Hematopoietic multipotent progenitor cell treated with erythropoietin and hydrocortisone succinate and interleukin-3 and kit ligand, for 6 days (in vitro differentiated cells): ENCODE data around the gene SLC17A7.

ENCODE experiments used
- DNase-seq: peaks from one replicate; pipeline ENCODE4 v3.0.0-alpha.2; 2015

SLC17A7 gene

DNA sequence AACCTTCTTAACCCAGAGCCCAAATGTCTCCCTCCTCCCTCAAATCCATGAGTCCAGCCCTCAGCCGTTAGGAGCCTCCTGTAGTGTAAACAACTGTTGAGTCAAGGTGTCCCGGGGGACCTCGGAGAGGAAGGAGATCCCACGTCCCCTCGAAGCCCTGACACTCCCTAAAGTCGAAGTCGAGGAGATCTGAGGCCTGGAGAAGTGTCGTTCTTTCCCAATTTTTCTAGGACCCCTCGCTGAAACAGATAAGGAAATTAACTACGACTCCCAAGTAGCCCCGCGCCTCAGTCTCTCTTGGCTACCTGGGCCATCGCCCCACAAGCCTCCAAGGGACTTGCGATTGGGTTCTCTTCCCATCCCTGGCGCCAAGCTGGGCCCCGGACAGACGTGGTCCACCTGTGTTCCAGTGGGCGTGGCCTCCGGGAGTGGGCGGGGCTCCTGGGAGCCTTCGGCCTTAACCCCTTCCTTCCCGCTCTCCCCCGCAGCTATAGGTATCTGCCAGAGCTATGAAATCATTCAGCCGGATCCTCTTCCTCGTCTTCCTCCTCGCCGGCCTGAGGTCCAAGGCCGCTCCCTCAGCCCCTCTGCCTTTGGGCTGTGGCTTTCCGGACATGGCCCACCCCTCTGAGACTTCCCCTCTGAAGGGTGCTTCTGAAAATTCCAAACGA lies 15.3 kb downstream of the SLC17A7 start:
- DNase-seq, result peak; percentile 34

DNA sequence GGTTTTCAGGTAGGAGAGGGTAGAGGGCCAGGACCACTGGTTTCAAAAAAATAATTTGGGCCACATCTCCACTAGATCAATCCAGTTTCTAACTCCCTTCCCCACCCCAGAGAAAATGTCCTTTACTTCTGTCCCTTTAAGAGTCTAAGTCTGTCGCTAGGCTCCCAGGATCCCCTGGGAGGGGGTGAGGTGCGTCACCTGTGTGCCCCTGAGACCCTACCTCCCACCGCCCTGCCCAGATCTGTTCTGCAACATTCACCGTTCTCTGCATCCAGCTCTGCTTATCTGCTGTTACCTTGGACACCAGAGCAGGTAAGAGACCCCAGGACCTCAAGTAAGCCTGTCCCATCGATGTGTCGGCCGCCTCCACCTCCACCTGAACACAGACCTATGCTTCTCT lies 16.1 kb downstream of the SLC17A7 start, which contains the start of gene GFY:
GFY (plus strand) TSS at position 211 of the 400 bp plus-strand sequence. CDS start 1,043 bp downstream, outside the sequence.
- no peak for DNase-seq

DNA sequence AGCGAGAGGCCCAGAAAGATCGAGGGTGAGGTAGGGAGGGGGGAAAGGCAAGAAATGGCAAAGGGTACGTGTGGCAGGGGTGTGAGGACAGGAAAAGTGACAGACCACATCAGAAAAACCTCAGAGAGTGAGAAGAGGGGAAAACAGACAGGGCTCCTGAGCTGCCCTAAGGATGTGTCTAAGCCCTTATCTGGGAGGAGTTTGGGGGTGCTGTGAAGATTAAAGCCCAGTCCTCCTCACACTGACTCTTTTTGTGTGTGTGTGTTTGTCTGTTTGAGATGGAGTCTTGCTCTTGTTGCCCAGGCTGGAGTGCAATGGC lies 17.4 kb downstream of the SLC17A7 start:
- DNase-seq, result no peak

DNA sequence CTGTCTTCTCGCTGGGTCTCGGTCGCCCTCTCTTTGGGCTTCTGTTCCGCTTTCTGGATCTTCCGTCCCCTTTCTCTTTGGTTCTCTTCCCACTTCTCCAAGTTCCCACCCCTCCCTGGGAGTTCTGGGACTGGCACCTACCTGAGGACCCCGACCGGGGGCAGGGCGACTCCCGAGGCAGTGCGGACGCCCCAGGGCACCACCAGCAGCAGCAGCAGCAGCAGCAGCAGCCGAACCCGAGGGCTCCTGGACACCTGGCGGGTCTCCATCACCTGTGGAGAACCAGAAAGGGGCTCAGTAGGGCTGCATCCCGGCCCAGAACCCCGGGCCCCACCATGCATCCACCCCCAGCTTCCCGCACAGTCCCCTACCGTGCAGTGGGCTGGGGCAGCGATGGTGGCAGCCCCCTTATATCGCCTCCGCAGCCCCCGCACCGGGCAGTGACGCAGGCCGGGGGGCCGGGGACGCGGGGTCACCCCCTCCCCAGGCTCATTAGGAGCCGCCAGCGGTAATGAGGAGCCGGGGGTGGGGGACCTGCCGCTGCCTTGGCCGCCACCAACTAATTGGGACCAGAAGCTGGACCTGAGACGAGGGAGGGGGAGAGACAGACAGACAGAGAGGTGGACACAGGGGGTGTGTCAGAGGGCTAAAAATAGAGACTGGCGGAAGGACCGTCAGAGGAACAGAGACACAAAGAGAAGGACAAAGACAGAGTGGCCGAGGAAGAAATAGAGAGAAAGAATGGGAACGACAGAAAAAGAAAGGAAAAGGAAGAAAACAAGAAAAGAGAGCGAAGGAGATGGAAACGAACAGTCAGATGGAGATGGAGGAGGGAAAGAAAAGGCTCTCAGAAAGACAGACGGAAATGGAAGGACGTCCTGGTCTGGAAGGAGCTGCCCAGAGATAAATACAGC lies 18.0 kb downstream of the SLC17A7 start, which contains the start of gene PTH2:
PTH2 (minus strand) TSS at position 371 of the 914 bp plus-strand sequence; CDS start at position 269, 102 bp downstream.
- DNase-seq, result no peak

DNA sequence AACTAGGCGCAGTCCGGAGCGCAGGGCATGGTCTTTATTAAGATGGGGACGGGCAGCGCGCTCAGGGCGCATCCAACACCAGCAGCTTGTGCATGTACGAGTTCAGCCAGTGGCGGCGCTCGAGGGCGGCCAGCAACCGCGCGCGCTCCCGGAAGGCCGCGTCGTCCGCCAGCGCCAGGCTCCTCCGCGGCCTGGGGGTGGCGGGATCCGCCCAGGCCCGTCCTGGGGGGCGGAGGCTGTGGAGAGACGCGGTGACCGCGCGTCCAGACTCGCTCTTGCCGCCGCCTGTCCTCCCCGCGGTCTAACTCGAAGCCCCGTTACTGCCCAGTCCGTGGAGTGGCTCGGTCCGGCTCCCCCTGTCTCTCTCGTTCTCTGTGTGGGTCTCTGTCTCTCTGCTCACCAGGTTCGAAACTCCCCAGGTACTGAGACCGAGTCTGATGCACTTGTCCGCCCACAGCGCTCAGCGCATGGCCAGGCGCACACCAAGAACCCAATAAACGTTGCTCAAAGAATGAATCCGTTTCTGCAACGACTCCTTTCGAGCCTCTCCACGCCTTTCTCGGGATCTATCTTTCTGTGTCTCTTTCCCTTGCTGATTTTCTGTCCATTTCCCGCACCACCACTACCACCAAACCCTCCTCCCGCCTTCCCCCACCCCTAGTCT lies 18.8 kb downstream of the SLC17A7 start:
- peak; percentile 60 for DNase-seq

DNA sequence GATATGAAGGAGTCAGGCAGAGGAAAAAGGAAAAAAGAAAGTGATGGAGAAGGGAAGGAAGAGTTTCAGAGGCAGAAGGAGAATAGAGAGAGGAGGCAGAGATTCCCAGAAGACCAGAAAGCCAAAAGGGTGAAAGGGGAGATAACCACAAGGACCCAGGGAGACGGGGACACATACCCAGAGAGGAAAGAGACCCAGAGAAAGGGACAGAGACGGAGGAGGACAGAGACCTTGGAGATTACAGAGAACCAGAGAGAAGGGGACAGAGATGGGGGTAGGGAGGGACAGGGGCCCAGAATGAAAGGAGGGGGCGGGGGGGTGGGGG lies 19.5 kb downstream of the SLC17A7 start:
- DNase-seq, result no peak

DNA sequence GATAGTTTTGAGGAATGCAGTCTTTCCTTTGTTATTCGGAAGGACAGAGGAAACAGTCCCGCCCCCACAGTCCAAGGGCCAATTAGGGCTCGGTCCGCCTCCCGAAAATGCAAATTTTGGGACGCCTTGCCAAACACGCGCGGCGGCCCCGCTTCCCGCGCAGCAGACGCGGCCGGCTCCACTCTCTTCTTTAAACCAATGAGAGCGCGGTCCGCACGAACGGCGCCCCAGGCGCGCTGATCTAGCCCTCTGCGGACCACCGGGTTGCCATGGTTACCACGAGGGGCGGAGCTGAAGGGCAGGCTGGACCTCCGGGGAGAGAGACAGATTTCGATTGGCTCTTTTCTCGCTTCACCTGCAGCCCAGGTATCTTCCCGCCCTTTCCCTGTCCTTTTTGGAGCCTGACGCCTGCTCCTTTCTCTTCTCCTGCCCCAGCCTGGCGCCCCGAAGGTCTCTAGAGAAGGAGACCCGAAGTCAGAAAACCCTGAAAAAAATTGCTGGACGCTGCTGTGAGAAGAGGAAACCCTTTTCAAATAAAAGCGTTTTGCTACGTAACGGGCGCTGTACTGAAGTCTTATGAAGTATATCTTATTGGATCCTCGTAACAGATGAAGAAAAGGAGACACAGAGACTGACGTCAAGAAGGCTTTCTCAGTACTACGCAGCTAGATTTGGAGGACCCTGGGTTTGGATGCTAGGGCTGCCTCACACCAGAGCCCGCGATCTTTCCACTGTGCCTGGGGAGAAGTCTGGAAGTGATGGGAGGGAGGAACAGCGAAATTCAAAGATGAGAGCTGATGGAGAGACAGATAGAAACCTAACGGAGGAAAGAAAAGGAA lies 20.1 kb downstream of the SLC17A7 start:
- DNase-seq, result peak; percentile 81

DNA sequence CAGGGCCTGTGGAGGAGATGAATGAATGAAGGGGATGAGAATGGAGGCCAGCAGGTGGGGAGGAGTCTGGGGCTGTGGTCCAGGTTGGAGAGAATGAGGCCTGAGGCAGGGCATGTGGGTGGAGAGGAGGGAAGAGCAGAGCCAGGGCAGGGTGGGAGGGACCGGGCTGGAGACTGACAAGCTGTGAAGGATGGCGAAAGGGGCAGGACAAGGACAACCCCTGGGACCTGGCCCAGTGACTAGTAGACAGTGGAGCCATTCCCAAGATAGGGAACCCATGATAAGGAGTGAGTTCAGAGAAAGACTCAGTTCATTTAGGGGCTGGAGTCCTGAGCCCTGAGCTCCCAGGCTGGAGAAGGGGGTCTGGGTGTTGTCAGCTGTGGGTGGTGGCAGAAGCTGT lies 21.1 kb downstream of the SLC17A7 start:
- no peak for DNase-seq

DNA sequence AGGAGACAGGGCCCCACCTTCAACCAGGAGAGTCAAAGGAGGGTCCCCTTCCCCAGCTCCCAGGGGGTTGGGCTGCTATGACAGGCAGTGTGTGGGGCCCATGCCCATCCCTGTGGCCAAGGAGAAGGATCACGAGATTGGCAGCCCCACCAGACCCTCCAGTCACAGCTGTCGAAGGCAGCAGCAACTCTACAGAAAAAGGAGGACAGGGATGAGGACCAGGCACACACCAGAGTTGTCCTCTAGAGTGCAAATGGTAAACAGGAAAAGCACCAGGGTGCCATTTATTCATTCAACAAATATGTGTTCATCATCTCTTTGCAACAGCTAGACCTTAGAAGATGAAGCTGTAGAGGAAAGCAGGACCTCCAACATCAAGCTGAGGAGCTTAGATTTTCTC lies 22.2 kb downstream of the SLC17A7 start:
- DNase-seq, result no peak

DNA sequence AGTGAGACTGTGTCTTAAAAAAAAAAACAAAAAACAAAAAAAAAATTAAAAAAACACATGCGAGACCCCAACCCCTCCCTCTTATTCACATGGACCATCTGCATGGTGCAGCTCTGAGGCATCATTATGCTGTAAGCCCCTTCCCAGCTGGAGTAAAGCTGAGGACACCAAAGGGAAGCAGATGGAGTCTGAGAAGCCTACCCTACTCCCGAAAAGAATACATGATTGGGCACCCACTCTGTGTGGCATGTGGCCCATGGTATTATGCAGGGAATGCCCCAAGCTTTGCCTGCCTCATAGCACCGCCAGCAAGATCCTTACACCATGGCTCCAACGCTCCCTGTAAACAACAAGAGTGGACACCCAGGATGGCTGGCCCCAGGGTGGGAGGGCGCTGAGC lies 22.8 kb downstream of the SLC17A7 start:
- no peak for DNase-seq

DNA sequence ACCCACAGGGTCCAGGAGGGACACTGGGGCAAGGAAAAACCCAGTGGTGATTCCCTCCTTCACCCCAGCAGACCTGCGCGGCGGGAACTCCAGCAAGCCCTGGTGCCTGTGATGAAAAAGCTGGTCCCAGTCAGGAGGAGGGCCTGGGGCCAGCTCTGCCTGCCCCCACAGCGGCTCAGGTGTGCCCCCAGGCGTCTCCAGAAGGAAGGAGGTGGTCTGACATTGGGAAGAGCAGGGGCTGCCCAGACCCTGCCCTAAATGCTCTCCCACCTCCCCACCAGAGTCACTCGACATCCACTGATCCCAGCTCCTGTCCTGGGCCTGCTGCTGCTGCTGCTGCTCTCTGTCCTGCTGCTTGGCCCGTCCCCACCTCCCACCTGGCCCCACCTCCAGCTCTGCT lies 24.2 kb downstream of the SLC17A7 start:
- DNase-seq, result no peak

DNA sequence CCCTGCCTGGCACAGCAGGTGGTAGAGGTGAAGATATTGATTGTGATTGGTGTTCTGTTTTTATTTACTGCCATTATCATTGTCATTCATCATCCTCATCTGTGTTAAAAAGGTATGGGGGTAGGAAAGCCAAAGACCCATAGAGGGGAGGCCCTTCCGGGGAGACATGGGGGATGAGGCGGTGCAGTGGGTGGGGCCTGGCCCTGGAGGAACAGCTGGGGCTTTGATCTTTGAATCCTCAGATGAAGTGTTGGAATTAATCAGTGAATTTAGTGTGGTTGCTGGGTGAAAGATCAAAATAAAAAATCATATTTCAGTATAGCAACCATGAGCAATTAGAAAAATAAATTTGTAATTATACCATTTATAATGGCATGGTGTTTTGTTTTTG lies 25.5 kb downstream of the SLC17A7 start:
- DNase-seq, result no peak

DNA sequence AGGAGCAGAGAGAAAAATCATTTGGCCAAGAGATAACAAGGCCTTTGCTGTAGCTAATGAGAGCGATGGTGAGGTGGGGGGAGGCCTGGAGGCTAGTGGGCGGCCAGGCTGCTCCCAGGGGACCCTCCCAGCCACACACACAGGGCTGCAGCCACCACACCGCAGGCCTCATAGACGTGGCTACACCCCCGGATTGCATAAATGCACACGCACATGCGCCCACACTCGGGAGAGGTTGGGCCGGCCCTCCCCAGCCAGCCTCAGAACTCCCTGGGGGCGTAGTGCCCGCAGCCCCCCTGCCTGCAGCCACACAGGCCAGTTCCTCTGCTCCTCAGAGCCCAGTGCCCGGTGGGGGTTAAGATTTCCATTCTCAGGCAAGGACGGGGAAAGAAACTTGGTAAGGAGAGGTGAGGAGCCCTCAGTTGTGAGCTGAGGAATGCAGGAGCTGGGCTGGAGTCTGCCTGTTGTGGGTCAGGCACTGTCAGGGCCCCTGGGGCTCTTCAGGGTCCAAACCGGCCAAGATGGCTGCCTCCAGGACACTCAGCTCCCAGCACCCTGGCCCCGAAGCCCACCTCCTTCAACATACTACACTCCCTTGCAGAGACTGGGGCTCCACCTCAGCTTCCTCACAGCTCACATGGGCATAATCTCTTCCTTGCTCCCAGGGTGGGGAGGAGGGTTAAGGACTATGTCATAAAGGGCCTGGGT lies 26.1 kb downstream of the SLC17A7 start:
- DNase-seq, result no peak

DNA sequence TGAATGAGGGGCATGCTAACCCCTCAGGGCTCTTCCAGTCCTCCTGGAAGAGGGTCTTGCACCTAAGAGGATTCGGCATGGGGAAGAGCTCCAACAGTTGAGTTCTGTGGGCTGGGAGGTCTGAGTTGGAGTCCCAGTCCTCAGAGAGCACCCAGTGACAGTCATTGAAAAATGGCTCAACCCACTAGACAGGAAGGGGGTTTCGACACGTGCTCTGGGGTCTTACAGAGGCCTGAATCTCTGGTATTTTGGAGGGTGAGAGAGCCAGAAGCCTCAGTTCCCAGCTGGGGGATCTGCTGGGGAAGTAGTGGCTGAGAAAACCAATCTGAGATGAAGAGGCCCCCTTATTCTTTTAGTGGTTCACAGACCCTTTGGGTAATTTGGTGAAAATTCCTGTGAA lies 27.1 kb downstream of the SLC17A7 start:
- DNase-seq, result no peak

DNA sequence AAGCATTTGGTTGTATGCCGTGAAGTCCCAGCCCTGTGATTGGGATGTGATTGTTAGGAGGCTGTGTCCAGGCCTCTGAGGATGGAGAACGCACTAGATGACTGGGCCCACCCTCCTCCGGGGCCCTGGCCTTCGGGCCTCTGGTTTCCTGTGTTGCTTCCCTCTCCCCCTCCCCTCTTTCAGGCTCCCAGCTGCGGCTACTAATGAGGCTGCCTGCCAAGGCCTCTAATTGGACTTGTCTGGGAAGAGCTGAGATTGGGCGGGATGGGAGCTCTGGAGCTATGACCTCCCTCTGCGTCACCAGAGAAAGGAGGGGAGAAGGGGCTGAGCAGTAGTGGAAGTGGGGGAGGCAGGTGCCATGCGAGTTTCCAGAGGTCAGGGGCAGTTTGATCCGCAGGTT lies 28.0 kb downstream of the SLC17A7 start:
- no peak for DNase-seq

DNA sequence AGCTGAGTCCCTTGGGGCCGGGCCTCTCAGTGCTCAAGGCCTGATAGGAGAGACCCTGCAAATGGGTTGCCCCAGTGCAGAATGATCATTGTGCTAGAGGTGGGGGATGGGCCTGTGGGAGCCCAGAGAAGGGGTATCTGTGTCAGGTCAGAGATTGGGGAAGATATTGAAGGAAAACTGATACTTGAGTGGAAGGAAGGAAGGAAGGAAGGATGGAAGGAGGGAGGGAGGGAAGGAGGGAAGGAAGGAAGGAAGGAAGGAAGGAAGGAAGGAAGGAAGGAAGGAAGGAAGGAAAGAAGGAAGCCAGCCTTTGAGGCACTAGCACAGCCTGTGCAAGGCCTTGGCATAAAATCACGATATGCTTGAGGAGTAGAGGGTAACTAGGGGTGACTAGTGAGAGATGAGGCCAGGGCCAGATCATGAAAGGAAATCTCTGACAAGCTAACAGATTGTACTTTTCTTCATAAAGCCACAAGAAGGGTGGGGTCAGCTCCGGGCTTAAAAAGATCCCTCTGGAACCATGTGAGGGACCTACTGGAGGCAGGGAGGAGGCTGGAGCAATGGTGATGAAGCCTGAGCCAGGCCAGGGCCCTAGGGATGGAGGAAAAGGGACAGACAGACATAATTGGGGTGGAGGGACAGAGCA lies 29.5 kb downstream of the SLC17A7 start:
- no peak for DNase-seq

DNA sequence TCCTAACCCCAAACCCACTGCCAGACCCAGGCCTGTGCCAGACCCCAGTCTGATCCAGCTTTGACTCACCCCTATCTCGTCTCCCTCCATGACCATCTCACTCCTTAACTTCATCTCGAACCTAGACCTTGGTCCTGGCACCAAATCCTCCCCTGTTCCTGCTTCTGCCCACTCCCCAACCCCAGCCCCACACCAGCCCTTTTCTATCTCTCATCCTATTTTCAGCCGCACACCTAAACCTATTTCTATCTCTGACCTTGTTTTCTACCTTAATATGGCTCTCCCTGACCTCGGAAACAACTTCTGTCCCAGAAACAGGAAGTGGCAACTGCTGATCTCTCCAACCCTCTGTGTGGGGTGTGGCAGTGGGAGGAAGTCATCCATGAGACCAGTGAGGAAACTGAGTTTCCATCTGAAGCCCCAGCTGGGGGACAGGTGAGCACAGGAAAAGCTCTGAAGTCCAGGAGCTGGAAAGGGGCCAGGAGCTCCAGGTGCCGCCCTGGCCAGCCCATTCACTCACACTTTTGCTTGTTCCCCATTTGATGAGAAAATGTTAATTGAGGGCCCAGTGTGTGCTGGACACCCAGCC lies 31.8 kb downstream of the SLC17A7 start:
- DNase-seq, result peak; percentile 60

DNA sequence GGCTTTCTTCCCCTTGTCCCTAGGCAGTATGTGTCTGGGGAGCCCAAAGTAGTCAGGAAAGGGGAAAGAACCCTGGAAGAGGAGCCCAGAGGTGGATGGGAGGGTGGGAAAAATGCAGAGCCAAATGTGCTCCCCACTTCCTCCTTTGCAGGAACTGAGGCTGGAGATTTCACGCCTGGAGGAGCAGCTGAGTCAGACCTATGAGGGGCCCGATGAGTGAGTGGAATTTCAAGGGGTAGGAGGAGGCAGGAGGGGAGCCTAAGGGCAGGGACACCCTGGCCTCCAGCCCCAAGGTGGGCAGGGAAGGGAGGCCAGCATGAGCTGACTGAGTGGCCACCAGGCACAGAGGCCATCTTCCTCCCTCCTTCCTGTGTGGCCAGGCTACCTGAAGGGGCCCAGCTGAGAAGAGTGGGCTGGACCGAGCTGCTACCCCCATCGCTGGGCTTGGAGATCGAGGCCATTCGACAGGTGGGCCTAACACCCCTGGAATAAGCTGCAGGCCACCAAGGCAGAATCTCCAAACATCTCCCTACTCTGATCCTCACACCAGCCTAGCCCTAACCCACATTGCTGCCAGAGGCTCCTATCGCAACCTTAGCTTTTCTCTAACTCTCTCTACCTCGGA lies 32.4 kb downstream of the SLC17A7 start:
- DNase-seq, result no peak

DNA sequence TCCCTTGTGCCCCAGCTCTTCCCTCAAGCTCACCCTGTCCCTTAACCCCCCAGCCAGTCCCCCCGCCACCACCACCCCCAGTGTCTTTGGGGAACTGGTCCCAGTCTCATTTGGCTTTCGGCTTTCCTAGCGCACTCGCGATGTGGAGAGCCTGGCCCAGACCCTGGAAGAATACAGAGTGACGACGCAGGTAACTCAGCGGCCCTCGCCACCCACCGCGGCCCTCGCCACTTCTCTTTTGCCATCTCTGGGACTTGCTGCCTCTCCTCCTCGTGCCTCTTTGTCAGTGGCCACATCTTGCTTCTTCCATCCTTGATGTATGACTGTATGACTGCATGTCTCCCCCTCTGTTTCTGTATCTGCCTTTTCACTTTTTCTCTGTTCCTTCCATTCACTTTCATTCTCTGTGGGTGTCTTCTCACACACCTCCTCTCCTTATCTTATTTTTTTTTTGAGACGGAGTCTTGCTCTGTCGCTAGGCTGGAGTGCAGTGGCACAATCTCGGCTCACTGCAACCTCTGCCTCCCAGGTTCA lies 33.8 kb downstream of the SLC17A7 start:
- DNase-seq, result no peak

DNA sequence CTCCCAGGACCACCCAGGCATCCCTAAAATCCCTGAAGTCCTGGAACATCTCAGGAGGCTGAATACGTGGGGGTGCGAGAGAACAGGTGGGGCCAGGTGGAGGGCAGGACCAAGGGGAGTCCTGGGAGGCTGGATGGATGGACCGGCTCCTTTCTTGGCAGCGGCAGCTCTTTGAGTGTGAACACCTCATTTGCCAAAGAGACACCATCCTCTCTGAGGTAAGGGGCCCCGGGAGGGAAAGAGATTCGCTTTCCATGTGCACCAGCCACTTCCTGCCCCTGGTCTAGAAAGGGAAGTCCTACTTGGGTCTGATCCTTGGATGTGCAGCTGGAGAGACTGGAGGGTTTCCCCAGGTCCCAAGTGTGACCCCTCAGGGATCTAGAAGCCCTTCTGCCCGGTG lies 34.2 kb downstream of the SLC17A7 start:
- DNase-seq, result no peak
